ENCODE results near the gene PRKAB2. TPM values are rescaled to one million over a fixed set of nuclear protein-coding genes. Genes with fewer than 3 reads are reported as not detected.

Gene PRKAB2
- total RNA-seq, 1 experiment from 2014 or later = 17.8 TPM

GRCh38 chr1:147207192-147207591, 34.9 kb upstream of the PRKAB2 start:
- Histone ChIP-seq H3K56ac (ENCODE audit: insufficient read length, low read depth, low read length) (no peak overlapping the region), H4K20me1 (ENCODE audit: control insufficient read depth, insufficient read depth, insufficient read length) (no peaks in the 10 kb centered on the region), H3T11ph (ENCODE audit: low read length) (no peak overlapping the region), H3K27me3 (ENCODE audit: insufficient read depth, low read length) (no peaks in the 10 kb centered on the region), H3K79me1 (ENCODE audit: insufficient read depth, low read depth, low read length, poor library complexity, severe bottlenecking) (no peaks in the 10 kb centered on the region), H3K27ac (ENCODE audit: insufficient read length, low read depth, low read length) (no peak overlapping the region), H3K18ac (ENCODE audit: insufficient read length, low read depth, low read length) (no peak overlapping the region), H3K79me2 (ENCODE audit: insufficient read depth, low read length) (no peaks in the 10 kb centered on the region), H3K9ac (ENCODE audit: extremely low read depth, insufficient read length, low read length) (no peak overlapping the region), H4K8ac (replicated peaks; ENCODE audit: insufficient read length, low read depth, low read length) (no peak overlapping the region), H3K9me3 (ENCODE audit: control insufficient read depth, low read depth, low read length) (no peaks in the 10 kb centered on the region), H2BK5ac (ENCODE audit: insufficient read length, low read length) (no peak overlapping the region), H3K4me1 (ENCODE audit: insufficient read depth, low read length) (no peaks in the 10 kb centered on the region), H2BK120ac (ENCODE audit: low read depth, low read length, poor library complexity, severe bottlenecking) (no peak overlapping the region), H4K91ac (ENCODE audit: insufficient read length, low read depth, low read length) (no peak overlapping the region), H2BK15ac (ENCODE audit: low read depth, low read length) (no peak overlapping the region), H3K4me2 (ENCODE audit: insufficient read depth, insufficient read length, low read length) (no peak overlapping the region), H2BK20ac (ENCODE audit: low read depth, low read length, poor library complexity, severe bottlenecking) (no peak overlapping the region), H2AFZ (ENCODE audit: low read length) (no peak overlapping the region), H3K4ac (ENCODE audit: low read depth, low read length) (no peak overlapping the region), H4K5ac (ENCODE audit: insufficient read length, low read depth, low read length) (no peak overlapping the region), H3K23me2 (ENCODE audit: insufficient read length, low read depth, low read length, poor library complexity, severe bottlenecking) (no peaks in the 10 kb centered on the region), H3K23ac (ENCODE audit: insufficient read length, low read depth, low read length) (no peak overlapping the region), H3K14ac (ENCODE audit: insufficient read depth, low read length) (no peak overlapping the region), H2AK5ac (ENCODE audit: insufficient read length, low read length) (no peak overlapping the region), H2BK12ac (ENCODE audit: insufficient read length, low read depth, low read length) (no peak overlapping the region)
- no peak overlapping the region for H3K27ac Mint-ChIP-seq
- no peak for DNase-seq
- no peak overlapping the region for H3K4me3 Mint-ChIP-seq
- H3K36me3 Mint-ChIP-seq (ENCODE audit: insufficient read depth in 1 of 3, low read depth in 3 of 3) = no peaks in the 10 kb centered on the region; a peak in 1 of 7 replicates
- no peaks in the 10 kb centered on the region; the same call in 1 of the 2 replicates for H3K27me3 Mint-ChIP-seq (ENCODE audit: low read depth)
- no peaks in the 10 kb centered on the region for H3K9me3 Mint-ChIP-seq
- no peaks in the 10 kb centered on the region for H3K4me1 Mint-ChIP-seq
- TF ChIP-seq CTCF (conservative IDR thresholded peaks at IDR 0.05) = no peak
- WGBS (ENCODE audit: extremely low coverage, insufficient read length, low lambda C conversion rate) = no CpG with 5 or more reads among the region's 1 CpG
